ENCODE measurements around the gene MRPL24. TPM values are rescaled to one million over a fixed set of nuclear protein-coding genes. Genes with fewer than 3 reads are reported as not detected.
A peak's percentile ranks its signal among the peaks of the same experiment; 100 is the strongest.

MRPL24 gene
- total and polyA plus RNA-seq, 2 of the 4 experiments (the other 2 are of a cell fraction), result 68.8 to 99.5 TPM

- Histone ChIP-seq H3K4me1 (ENCODE audit: control insufficient read depth, insufficient read depth, low read length) (peaks cover 7% of the 10 kb centered on the region; the same call in 1 of the 2 replicates), H2BK5ac (ENCODE audit: low read depth, low read length, poor library complexity, severe bottlenecking) (no peak overlapping the region), H2AK9ac (replicated peaks; ENCODE audit: low read depth, low read length, poor library complexity) (peak overlapping the region; percentile 92), H4K20me1 (ENCODE audit: insufficient read depth, low read length) (no peaks in the 10 kb centered on the region), H3K9me3 (ENCODE audit: control insufficient read depth, insufficient read depth, low read length) (no peaks in the 10 kb centered on the region), H2BK20ac (ENCODE audit: low read depth, low read length) (no peak overlapping the region; the same call in 1 of the 2 replicates), H3K18ac (ENCODE audit: low read depth, low read length) (no peak overlapping the region), H3K4me3 (ENCODE audit: insufficient read depth, low read depth, low read length) (peak overlapping the region; percentile 13; the same call in 1 of the 2 replicates), H4K91ac (ENCODE audit: insufficient read depth, low read depth, low read length) (peak overlapping the region; percentile 47; the same call in 1 of the 2 replicates), H3K23ac (ENCODE audit: low read depth, low read length) (peak overlapping the region; percentile 44; the same call in 1 of the 2 replicates), H3K79me1 (ENCODE audit: low read depth in 1 of 2, low read length in 2 of 2) (no peaks in the 10 kb centered on the region), H3K14ac (replicated peaks; ENCODE audit: low read depth, low read length) (peak overlapping the region; percentile 57; the same call in 1 of the 2 replicates), H2BK120ac (ENCODE audit: low read depth, low read length) (no peak overlapping the region), H3K9me1 (ENCODE audit: insufficient read depth, low read length) (no peaks in the 10 kb centered on the region), H3K9ac (ENCODE audit: low read depth, low read length) (peak overlapping the region; percentile 20; the same call in 1 of the 2 replicates), H3K56ac (ENCODE audit: extremely low read depth, insufficient read depth, low read length) (no peak overlapping the region), H3K27ac (ENCODE audit: insufficient read depth, low read length) (no peak overlapping the region), H2AFZ (replicated peaks; ENCODE audit: low read length, poor library complexity) (peak overlapping the region; percentile 97), H3K4ac (ENCODE audit: low read depth, low read length) (peak overlapping the region; percentile 3; the same call in 1 of the 2 replicates), H3K27me3 (ENCODE audit: control insufficient read depth, insufficient read depth, low read length) (peaks cover 3% of the 10 kb centered on the region; the same call in 1 of the 2 replicates), H2AK5ac (ENCODE audit: low read depth, low read length) (no peak overlapping the region), H4K8ac (ENCODE audit: low read depth in 2 of 2, low read length in 2 of 2) (peak overlapping the region in 1 of 2 experiments; percentile 57; a peak in 1 of 4 replicates), H4K5ac (ENCODE audit: low read depth, low read length) (no peak overlapping the region), H2BK15ac (ENCODE audit: low read depth, low read length) (no peak overlapping the region), H3K4me2 (ENCODE audit: low read depth, low read length) (peak overlapping the region; percentile 81), H3K36me3 (ENCODE audit: control insufficient read depth, insufficient read depth, low read length) (no peaks in the 10 kb centered on the region)
- TF ChIP-seq SMC3 (IDR thresholded peaks at IDR 0.05; ENCODE audit: low read depth, low read length) (peak; percentile 96), ELK1 (IDR thresholded peaks at IDR 0.05; ENCODE audit: borderline replicate concordance, low read depth, low read length) (no peak), CTCF (conservative IDR thresholded peaks at IDR 0.05; ENCODE audit: low read depth, low read length) (peak; percentile 96), CEBPB (IDR thresholded peaks at IDR 0.05; ENCODE audit: low read depth, low read length) (no peak), RFX5 (IDR thresholded peaks at IDR 0.05; ENCODE audit: low read depth, low read length) (no peak), RAD21 (IDR thresholded peaks at IDR 0.05; ENCODE audit: low read length) (peak; percentile 98), MAZ (IDR thresholded peaks at IDR 0.05; ENCODE audit: borderline replicate concordance, low read depth, low read length) (peak; percentile 77)
- intact Hi-C loops (cut with micrococcal nuclease), result loop anchor here (1.0 kb wide), 5 partner anchors 16 to 238 kb away; partner anchors contain the start of genes CRABP2 and NTRK1
- ChIA-PET POLR2A (ENCODE audit: unreplicated experiment) (no interaction called here), CTCF (interaction anchor here (0.6 to 5.2 kb wide), 30 partner anchors 9 to 1431 kb away, joined by 3 to 104 read pairs (median 5); partner anchors contain the start of genes CRABP2, ISG20L2, METTL25B and MRPL24)
- in situ Hi-C loops (cut with MboI; ENCODE audit: low sequenced_read_pairs), result loop anchor here (5.0 kb wide), 1 partner anchor 33 kb away; no protein-coding TSS in a partner anchor
- peak; percentile 96 for ATAC-seq (ENCODE audit: low read depth)
- no TSS peak for BruUV-seq (replicated peaks)
- dilution Hi-C loops (cut with HindIII; ENCODE audit: low sequenced_read_pairs, unreplicated experiment), result no loop called here
- peak; percentile 80 for DNase-seq
- WGBS, 2 experiments (ENCODE audit: extremely low coverage in 2 of 2, insufficient read length in 1 of 2), result 5% methylated on average over 10 of the region's 23 CpGs; no CpG with 5 or more reads in 1 of the 2 experiments
Observed at GRCh38 chr1:156689035-156689952, 51.6 kb downstream of the MRPL24 start.

All from IMR-90 (cell line).